Measurements from ENCODE around the gene PRKCH. TPM values are rescaled to one million over a fixed set of nuclear protein-coding genes. Genes with fewer than 3 reads are reported as not detected.

Gene PRKCH
- total RNA-seq, 1 donor from 2014 or later: 0.30 TPM

GRCh38 chr14:61377749-61378148 lies 56.4 kb downstream of the PRKCH start:
- H3K4me3 Mint-ChIP-seq: no peak overlapping the region

GRCh38 chr14:61379639-61380184 lies 58.3 kb downstream of the PRKCH start:
- Mint-ChIP-seq H3K4me3 (no peak overlapping the region), H3K9me3 (peaks cover 15% of the 10 kb centered on the region), H3K36me3 (ENCODE audit: low read depth) (peaks cover 8% of the 10 kb centered on the region), H3K4me1 (no peaks in the 10 kb centered on the region), H3K27ac (ENCODE audit: unreplicated experiment) (no peak overlapping the region), H3K27me3 (ENCODE audit: low read depth) (no peaks in the 10 kb centered on the region)
- DNase-seq (ENCODE audit: low read depth, low spot score): no peak
- no peak for TF ChIP-seq CTCF (conservative IDR thresholded peaks at IDR 0.05)

More at GRCh38 chr14:61377749-61378148, 56.4 kb downstream of the PRKCH start:
- H3K27ac Mint-ChIP-seq (ENCODE audit: unreplicated experiment): no peak overlapping the region
- no peak for DNase-seq (ENCODE audit: low read depth, low spot score)
- no peak for TF ChIP-seq CTCF (conservative IDR thresholded peaks at IDR 0.05)
- H3K27me3 Mint-ChIP-seq (ENCODE audit: low read depth): no peaks in the 10 kb centered on the region
- H3K36me3 Mint-ChIP-seq (ENCODE audit: low read depth): peaks cover 8% of the 10 kb centered on the region
- H3K9me3 Mint-ChIP-seq: peaks cover 19% of the 10 kb centered on the region
- H3K4me1 Mint-ChIP-seq: no peaks in the 10 kb centered on the region

DNA sequence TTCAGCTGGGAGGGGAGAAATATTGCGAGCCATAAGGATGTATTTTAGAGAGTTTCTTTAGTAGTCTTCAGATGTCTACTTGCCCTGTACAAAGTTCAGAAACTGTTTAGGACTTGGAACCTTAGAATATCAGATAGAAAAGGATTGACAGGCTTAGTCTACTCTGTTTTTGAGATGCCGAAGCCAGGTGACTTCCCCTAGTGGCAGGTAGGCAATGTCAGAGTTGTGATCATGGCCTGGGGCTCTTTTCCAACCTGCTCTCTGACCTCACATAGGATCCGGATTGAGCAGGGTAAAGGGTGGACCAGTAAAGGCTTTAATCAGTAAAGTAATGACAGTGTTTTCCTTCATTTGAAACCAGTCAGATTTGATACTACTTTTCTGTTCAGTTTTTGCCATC lies 59.6 kb downstream of the PRKCH start:
- Mint-ChIP-seq H3K4me1 (no peaks in the 10 kb centered on the region), H3K27ac (ENCODE audit: unreplicated experiment) (no peak overlapping the region), H3K27me3 (ENCODE audit: low read depth) (no peaks in the 10 kb centered on the region), H3K9me3 (peaks cover 6% of the 10 kb centered on the region), H3K4me3 (no peak overlapping the region), H3K36me3 (ENCODE audit: low read depth) (peaks cover 6% of the 10 kb centered on the region)
- no peak for TF ChIP-seq CTCF (conservative IDR thresholded peaks at IDR 0.05)
- no peak for DNase-seq (ENCODE audit: low read depth, low spot score)

GRCh38 chr14:61381553-61381952 lies 60.2 kb downstream of the PRKCH start:
- Mint-ChIP-seq H3K9me3 (peaks cover under 1% of the 10 kb centered on the region), H3K36me3 (ENCODE audit: low read depth) (peaks cover under 1% of the 10 kb centered on the region), H3K27ac (ENCODE audit: unreplicated experiment) (no peak overlapping the region), H3K4me1 (no peaks in the 10 kb centered on the region), H3K4me3 (no peak overlapping the region), H3K27me3 (ENCODE audit: low read depth) (no peaks in the 10 kb centered on the region)
- no peak for DNase-seq (ENCODE audit: low read depth, low spot score)
- TF ChIP-seq CTCF (conservative IDR thresholded peaks at IDR 0.05): no peak

- no peaks in the 10 kb centered on the region for H3K9me3 Mint-ChIP-seq
- no peak for TF ChIP-seq CTCF (conservative IDR thresholded peaks at IDR 0.05)
- no peaks in the 10 kb centered on the region for H3K4me1 Mint-ChIP-seq
- H3K36me3 Mint-ChIP-seq (ENCODE audit: low read depth): no peaks in the 10 kb centered on the region
- H3K4me3 Mint-ChIP-seq: no peak overlapping the region
- H3K27me3 Mint-ChIP-seq (ENCODE audit: low read depth): no peaks in the 10 kb centered on the region
- DNase-seq (ENCODE audit: low read depth, low spot score): no peak
- no peak overlapping the region for H3K27ac Mint-ChIP-seq (ENCODE audit: unreplicated experiment)
Measured at GRCh38 chr14:61382842-61383241, 61.5 kb downstream of the PRKCH start.
